AG09319 (cell line): ENCODE data around the gene CDH4.

Source experiments
- DNase-seq: peaks from one replicate; pipeline ENCODE4 v3.0.0-alpha.2; 2010; ENCODE audit warnings: low read depth; ENCODE audit errors: extremely low read depth
- TF ChIP-seq, protein P1 (sequence below): IDR thresholded peaks from 2 replicates; pipeline ENCODE4 v1.5.1; 2011; ENCODE audit warnings: low read depth, mild to moderate bottlenecking, inconsistent platforms, low read length, moderate library complexity

The CDH4 gene

DNA sequence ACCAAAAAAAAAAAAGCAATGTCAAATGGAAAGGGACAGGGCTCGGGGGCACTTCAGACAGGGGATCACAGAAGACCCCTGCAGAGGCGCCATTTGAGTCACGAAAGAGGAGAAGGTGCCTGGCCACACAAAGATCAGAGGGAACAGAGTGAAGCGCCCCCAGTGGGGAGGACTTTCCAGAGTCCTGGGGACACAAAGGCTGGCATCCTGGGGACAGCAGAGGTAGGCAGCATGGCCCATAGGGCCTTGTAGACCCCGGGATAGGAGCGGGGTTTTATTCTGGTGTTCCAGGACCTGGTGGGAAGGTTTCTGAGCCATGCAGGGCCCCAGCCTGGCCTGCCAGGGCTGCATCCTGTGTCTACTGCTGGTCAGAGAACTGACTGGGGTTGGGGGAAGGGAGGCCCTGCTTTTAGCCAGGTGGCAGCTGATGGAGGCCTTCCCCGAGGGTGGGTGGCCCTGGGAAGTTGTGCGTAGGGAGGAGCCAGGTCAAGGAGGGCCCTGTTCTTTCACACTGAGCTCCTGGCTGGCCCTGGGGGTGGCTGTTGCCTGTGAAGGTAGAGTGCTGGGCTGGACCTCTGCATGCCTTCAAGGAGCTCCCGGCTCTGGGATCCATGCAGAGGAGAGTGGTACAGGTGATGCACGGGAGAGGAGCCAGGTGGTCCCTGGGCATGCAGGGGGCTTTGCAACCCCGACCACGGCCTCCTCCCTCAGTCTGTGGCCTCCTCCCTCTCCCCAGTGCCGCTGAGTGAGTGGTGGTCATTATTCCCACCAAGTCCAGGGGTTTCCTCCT lies 117.9 kb downstream of the CDH4 start:
- TF ChIP-seq, protein P1, sequence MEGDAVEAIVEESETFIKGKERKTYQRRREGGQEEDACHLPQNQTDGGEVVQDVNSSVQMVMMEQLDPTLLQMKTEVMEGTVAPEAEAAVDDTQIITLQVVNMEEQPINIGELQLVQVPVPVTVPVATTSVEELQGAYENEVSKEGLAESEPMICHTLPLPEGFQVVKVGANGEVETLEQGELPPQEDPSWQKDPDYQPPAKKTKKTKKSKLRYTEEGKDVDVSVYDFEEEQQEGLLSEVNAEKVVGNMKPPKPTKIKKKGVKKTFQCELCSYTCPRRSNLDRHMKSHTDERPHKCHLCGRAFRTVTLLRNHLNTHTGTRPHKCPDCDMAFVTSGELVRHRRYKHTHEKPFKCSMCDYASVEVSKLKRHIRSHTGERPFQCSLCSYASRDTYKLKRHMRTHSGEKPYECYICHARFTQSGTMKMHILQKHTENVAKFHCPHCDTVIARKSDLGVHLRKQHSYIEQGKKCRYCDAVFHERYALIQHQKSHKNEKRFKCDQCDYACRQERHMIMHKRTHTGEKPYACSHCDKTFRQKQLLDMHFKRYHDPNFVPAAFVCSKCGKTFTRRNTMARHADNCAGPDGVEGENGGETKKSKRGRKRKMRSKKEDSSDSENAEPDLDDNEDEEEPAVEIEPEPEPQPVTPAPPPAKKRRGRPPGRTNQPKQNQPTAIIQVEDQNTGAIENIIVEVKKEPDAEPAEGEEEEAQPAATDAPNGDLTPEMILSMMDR: no peak

DNA sequence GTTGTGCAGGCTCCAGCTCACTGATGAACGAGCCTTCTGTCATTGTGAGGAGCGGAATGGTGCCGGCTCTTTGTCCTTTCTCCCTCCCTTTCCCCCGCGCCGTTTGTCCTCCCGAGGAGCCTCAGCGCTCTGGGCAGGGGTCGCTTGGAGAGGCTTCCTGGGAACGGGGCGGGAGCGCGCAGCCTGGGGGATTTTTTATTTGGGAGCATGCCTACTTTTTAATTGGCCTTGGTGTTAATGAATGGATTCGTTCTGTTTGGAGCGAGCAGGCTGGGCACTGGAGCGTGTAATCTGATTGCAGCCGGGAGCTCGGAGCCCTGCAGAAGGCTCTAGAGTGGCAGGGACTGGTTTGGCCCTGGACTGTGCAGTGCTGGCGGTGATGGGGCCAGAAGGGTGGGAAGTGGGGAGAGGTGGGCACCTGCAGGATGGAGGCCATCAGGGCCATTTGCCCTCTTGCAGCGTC lies 118.8 kb downstream of the CDH4 start:
- TF ChIP-seq, protein P1: no peak
- DNase-seq: no peak

More for the DNA sequence above, 117.9 kb downstream of the CDH4 start:
- DNase-seq: no peak

DNA sequence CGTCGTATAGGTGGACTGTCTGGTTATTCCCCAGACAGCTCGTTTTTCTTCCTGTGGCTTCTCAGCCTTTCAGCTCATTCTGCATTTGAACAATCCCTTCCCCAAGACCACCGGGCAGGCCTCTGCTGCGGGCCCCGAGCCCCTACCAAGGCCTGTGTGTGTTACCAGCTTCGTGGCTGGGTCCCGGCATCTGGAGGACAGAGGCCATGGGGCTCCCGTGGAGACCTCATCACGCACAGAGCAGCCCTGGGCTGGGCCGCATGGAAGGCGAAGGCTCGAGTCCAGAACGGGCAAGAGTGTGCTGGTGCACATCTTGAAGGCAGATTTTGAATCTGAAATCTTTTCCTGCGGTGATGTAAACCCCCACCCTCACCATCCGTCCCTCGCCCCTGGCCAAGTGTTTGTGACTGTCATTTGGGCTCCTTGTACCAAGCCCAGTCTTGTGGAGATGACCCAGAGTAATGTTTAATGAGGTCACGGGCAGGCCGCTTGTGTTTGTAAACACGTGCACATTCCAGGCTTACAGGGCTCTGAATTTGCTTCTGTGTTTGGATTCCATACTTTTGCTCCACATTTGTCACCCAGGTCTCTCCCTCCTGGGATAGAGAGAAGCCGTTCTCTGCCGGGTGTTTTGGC lies 119.6 kb downstream of the CDH4 start:
- TF ChIP-seq, protein P1: no peak
- DNase-seq: no peak

DNA sequence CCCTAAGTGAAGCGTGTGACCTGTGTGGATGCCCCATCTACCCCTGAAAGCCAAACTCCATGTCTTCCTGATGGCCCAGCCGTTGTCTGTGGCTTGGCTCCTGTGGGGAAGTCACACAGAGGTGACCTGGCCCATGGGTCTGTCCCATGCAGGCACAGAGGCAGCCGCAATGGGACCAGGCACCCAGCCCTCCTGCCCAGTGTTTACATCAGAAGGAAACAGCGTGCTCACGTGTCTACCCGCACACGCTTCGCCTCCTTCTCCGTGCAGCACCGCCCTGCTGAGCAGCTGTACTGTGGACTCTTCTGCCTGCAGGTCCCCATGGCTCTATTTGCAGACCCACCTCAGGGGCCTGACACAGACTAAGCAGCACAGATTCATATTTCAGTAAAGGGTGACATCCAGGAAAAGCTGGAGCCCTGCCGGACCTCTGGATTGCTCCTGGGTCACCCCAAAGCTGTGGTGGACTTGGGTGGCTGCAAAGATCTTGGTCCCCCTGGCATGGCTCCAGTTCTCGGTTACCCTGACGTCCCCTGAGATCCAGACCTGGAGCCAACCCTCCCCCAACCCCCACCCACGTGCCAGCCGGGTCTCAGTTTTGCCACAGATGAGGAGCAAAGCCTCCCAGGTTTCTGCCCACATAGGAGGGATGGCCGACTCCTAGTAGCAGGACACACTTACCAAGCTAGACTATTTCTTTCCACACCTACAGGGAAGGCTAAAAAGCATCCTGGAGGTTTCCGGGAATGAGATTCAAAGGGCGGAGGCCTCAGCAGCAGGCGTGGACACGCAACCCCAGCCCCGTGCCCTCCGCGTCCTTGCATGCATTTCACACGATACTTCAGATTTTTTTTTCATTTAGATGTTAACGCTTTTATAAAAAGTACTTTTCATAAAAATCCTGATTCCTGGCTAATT lies 120.3 kb downstream of the CDH4 start:
- DNase-seq: no peak
- TF ChIP-seq, protein P1: no peak

DNA sequence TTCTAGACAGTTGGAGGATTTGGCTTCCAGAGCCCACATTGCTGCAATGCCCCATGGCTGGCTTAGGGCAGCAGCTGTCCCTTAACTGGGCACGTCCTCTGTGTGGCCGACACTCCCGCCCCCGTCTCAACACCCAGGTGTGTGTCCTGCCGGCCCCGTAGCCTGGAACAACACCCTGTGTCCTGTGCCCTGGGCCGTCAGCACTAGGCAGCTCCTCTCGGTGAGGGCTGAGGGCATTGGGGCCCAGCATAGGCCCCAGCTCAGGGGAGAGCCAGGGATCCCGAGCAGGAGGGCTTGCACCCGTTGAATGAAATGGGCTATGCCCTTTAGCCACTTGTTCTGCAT lies 121.0 kb downstream of the CDH4 start:
- no peak for DNase-seq
- TF ChIP-seq, protein P1: no peak

DNA sequence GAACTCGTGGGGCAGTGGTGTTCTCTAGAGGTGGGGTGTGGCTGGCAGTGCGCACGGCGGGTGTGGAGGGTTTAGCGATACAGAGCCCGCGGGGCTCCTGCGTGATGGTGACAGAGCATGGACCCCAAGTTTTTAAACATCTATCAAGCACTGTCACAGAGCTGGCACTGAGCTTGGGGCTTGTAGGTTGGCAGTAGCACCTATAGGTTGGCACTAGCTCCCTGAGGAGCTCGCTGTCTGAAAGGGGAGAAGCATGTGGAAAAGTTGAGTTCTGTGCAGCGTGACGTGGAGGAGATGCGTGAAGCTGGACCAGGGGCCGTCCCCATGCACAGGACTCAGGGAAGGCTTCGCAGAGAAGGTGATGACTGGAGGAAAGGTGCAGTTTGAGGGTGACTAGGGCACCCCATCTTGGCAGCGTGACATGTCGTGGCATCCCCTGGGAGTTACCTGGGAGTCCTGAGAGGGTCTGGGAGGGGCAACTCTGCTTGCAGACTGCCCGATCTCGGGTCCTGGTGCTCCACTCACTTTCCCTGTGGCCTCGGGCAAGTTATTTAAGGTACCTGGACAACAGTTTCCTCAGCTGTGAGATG lies 122.0 kb downstream of the CDH4 start:
- DNase-seq: no peak
- TF ChIP-seq, protein P1: no peak
